Prostate gland (tissue), 2 donors: ENCODE results near the gene DERL2. TPM values are rescaled to one million over a fixed set of nuclear protein-coding genes. Genes with fewer than 3 reads are reported as not detected.
A peak's percentile ranks its signal among the peaks of the same experiment; 100 is the strongest.

Source experiments
- DNase-seq: peaks from one replicate; pipeline ENCODE4 v3.0.0-alpha.2; 2019; ENCODE audit warnings: low spot score
- H3K27ac ChIP-seq, 2 donors: fragments of 200-600 bp; sonication (generic); 2 replicates each; pipeline ENCODE4 v1.5.1; 2017 to 2019
- H3K27me3 ChIP-seq: fragments of 200-600 bp; sonication (generic); replicated peaks from 2 replicates; pipeline ENCODE4 v1.5.1; 2019; ENCODE audit not compliant: insufficient read depth
- H3K36me3 ChIP-seq, 2 donors: fragments of 200-600 bp; sonication (generic); 1 replicate in 1 of 2; 2 replicates in 1 of 2; pipeline versions ENCODE4 v1.5.1 to v1.8.1; 2017 to 2019
- H3K4me1 ChIP-seq: fragments of 200-600 bp; sonication (generic); replicated peaks from 2 replicates; pipeline ENCODE4 v1.5.1; 2019
- H3K4me3 ChIP-seq, 2 donors: fragments of 200-600 bp; sonication (generic); 2 replicates each; pipeline ENCODE4 v1.5.1; 2017 to 2019
- H3K9me3 ChIP-seq: fragments of 200-600 bp; sonication (generic); 2 replicates; pipeline ENCODE4 v1.5.1; 2017
- POLR2A ChIP-seq: fragments of 450-650 bp; IDR thresholded peaks from one replicate; pipeline ENCODE4 v1.6.1; 2016; ENCODE audit warnings: antibody characterized with exemption, mild to moderate bottlenecking
- POLR2AphosphoS5 ChIP-seq: sonication (generic); formaldehyde crosslinking; IDR thresholded peaks from one replicate; pipeline ENCODE4 v1.6.1; 2017; ENCODE audit warnings: antibody characterized with exemption
- WGBS: methylation state at CpG from one replicate; pipeline ENCODE4 v1.1.5; 2018; 5-methylcytosine and 5-hydroxymethylcytosine counted together
- intact Hi-C: fragments of 100-400 bp; cut with DNase I; formaldehyde crosslinking; loops from one replicate; pipeline ENCODE4 v1.14.2; 2022
- total RNA-seq, 2 donors: library from RNA; depleted of rRNA; stranded (reverse); fragments of >200 nt; gene quantifications; one replicate each; pipeline ENCODE4 v1.1.0, GENCODE V29; 2016
- TF ChIP-seq, protein P1 (sequence below), 4 experiments: fragments of 200-600 bp in 2 of 4; fragments of 450-650 bp in 2 of 4; sonication (generic) in 2 of 4; IDR thresholded peaks; 1 replicate in 3 of 4; 2 replicates in 1 of 4; pipeline ENCODE4 v1.5.1; 2016 to 2019; ENCODE audit warnings: antibody characterized with exemption in 4 of 4, mild to moderate bottlenecking in 2 of 4, moderate library complexity in 2 of 4

Gene DERL2
- total RNA-seq, 2 donors from 2014 or later = 37.9 to 47.3 TPM

DNA sequence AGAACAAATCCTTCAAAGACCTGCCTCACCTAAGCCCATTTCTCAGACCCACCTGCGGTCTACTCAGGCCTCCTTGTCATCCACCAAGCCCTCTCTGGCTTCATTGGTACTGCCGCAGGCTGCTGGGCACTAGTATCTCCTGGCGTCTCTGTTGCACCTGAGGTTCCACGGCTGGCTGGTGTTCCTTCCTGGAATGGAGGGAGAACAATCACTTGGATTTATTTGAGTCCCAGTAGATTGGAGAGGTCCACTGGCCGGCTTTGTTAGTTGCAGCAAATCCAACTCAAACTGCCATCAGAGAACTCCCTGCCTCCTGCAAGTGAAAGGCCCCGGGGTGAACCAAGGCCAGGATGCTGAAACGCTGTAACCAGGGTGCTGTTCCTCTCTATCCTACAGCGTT lies 15.7 kb upstream of the DERL2 start:
- Histone ChIP-seq H3K4me1 (no peaks in the 10 kb centered on the region), H3K27ac (no peak overlapping the region), H3K4me3 (no peak overlapping the region), H3K9me3 (no peaks in the 10 kb centered on the region), H3K36me3 (no peaks in the 10 kb centered on the region), H3K27me3 (no peaks in the 10 kb centered on the region)
- intact Hi-C loops = no loop called here
- 82% methylated on average over 8 of the region's 8 CpGs for WGBS
- TF ChIP-seq POLR2A = no peak
- TF ChIP-seq, protein P1, sequence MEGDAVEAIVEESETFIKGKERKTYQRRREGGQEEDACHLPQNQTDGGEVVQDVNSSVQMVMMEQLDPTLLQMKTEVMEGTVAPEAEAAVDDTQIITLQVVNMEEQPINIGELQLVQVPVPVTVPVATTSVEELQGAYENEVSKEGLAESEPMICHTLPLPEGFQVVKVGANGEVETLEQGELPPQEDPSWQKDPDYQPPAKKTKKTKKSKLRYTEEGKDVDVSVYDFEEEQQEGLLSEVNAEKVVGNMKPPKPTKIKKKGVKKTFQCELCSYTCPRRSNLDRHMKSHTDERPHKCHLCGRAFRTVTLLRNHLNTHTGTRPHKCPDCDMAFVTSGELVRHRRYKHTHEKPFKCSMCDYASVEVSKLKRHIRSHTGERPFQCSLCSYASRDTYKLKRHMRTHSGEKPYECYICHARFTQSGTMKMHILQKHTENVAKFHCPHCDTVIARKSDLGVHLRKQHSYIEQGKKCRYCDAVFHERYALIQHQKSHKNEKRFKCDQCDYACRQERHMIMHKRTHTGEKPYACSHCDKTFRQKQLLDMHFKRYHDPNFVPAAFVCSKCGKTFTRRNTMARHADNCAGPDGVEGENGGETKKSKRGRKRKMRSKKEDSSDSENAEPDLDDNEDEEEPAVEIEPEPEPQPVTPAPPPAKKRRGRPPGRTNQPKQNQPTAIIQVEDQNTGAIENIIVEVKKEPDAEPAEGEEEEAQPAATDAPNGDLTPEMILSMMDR (IDR thresholded peaks at IDR 0.05) = no peak
- no peak for TF ChIP-seq POLR2AphosphoS5
- DNase-seq = no peak

GRCh38 chr17:5500589-5501391 lies 14.8 kb upstream of the DERL2 start:
- DNase-seq = peak; percentile 21
- no peaks in the 10 kb centered on the region for H3K9me3 ChIP-seq
- no peaks in the 10 kb centered on the region for H3K36me3 ChIP-seq
- H3K4me3 ChIP-seq = peak overlapping the region; percentile 41 to 43
- H3K27ac ChIP-seq = peak overlapping the region; percentile 28 to 34
- intact Hi-C loops = no loop called here
- H3K4me1 ChIP-seq = no peaks in the 10 kb centered on the region
- H3K27me3 ChIP-seq = no peaks in the 10 kb centered on the region
- 6% methylated on average over 66 of the region's 67 CpGs for WGBS
- TF ChIP-seq POLR2AphosphoS5 = no peak
- no peak for TF ChIP-seq POLR2A
- TF ChIP-seq, protein P1 (IDR thresholded peaks at IDR 0.05) = no peak

- Histone ChIP-seq H3K27ac (peak overlapping the region; percentile 28 to 34), H3K4me3 (peak overlapping the region; percentile 41 to 43), H3K4me1 (no peaks in the 10 kb centered on the region), H3K36me3 (no peaks in the 10 kb centered on the region), H3K9me3 (no peaks in the 10 kb centered on the region), H3K27me3 (no peaks in the 10 kb centered on the region)
- no peak for TF ChIP-seq POLR2A
- TF ChIP-seq, protein P1 (IDR thresholded peaks at IDR 0.05) = no peak
- no peak for TF ChIP-seq POLR2AphosphoS5
- 5% methylated on average over 18 of the region's 18 CpGs for WGBS
- DNase-seq = no peak
- intact Hi-C loops = no loop called here
Measured at GRCh38 chr17:5500247-5500588, 14.2 kb upstream of the DERL2 start.

GRCh38 chr17:5499476-5500231 lies 13.7 kb upstream of the DERL2 start:
- intact Hi-C loops = no loop called here
- H3K4me1 ChIP-seq = no peaks in the 10 kb centered on the region
- no peak for DNase-seq
- no peaks in the 10 kb centered on the region for H3K27me3 ChIP-seq
- H3K4me3 ChIP-seq = peak overlapping the region; percentile 41 to 43
- 16% methylated on average over 43 of the region's 44 CpGs for WGBS
- no peaks in the 10 kb centered on the region for H3K9me3 ChIP-seq
- no peak overlapping the region for H3K27ac ChIP-seq
- H3K36me3 ChIP-seq = no peaks in the 10 kb centered on the region
- TF ChIP-seq POLR2A (no peak), POLR2AphosphoS5 (no peak)
- TF ChIP-seq, protein P1 (IDR thresholded peaks at IDR 0.05) = no peak
